Dedifferentiated amniotic fluid mesenchymal stem cell (primary cell): ENCODE measurements around the gene CFAP57.
A peak's percentile ranks its signal among the peaks of the same experiment; 100 is the strongest.
"Not testable (repeated sequence)": the region's sequence is repeated elsewhere in the genome, so short reads cannot be mapped to it uniquely, and the experiment has no call there.

Experiments used
- DNase-seq: peaks from one replicate; pipeline ENCODE4 v3.0.0-alpha.2; 2016; ENCODE audit errors: extremely low spot score

Gene CFAP57

DNA sequence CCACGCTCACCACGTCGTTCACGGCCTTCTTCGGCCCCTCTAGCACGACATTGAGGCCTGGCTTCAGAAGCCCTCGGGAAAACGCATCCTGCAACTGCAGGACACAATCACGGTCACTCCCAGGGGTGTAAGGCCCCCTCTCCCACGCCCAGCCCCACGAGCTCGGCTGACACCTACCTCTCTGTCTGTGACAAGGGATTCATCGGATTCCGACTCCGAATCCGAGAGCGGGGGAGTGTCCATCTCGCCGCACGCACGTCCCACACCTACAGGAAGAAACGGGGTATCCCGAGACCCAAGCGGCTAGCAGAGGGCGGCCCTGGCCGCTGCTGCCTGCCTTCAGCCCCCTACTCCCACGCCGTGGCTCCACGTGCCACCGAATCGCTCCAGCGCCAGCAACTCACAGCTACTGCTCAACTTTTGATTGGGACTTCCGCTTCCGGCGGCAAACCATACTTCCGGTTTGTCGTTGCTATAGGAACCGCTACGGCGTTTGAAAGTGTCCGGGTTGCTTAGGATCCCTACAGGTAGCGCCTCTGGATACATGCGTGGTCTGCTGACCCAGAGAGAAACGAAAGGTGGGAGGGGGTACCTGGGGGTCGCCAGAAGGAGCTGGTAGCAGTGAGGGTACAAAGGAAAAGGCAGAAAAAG lies at the start of gene CFAP57, which contains the start of gene EBNA1BP2:
CFAP57 (plus strand) TSS at position 455 of the 651 bp plus-strand sequence. CDS start 424 bp downstream, outside the sequence.
EBNA1BP2 (minus strand) TSS at position 415 of the 651 bp plus-strand sequence; CDS start at position 243, 172 bp downstream.
- DNase-seq, result peak; percentile 96

DNA sequence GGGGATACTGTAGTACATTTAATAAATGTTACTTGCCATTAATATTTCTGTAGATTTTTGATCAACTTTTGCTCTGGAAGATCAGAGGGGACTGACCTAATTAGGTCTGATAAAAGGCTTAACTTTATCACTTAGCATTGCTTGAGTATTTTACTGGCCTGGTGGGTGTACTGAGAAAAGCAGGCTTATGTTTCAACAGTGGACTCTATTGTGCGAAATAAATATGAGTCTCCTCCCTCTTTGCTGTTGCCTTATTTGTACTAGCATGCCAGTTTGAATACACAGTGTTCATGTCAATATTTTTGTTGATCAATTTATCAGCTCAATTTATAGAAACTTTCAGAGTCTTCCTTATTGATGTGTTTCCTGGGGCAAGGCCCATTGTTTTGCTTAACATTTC lies 49.1 kb upstream of the CFAP57 start:
- DNase-seq, result no peak

DNA sequence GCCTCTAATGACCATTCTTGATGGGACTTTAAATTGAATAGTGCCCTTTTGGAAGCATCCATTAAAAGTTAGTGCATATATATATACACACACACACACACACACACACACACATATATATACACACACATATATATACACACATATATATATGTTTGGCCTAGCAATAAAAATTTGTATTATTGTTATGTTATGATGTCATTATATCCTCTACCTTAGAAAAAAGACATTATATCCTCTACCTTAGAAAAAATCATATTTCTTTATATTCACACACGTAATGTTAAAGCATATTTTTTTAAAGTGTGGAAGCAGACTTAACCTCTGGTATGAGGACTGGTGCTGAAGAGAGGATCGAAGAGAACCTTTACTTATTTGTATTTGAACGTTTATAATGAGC lies 43.3 kb upstream of the CFAP57 start:
- DNase-seq, result no peak

DNA sequence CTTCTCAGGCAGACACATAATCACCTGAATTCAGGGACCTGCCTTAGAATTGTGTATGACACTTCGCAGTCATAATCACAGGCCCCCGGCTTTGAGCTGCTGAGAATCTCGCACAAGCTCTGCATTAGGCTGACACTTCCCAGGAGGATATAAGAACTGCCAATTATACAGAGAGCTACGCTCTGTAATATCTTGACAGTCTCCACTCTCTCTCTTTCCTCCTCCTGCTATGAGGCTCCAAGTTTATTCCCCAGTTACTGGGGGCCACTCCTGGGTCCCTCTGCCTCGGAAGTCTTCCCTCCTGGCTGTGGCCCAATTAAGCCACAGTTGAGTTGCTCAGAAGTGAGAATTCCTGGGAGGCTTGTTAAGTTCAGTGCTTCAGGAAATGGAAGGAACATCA lies 42.7 kb upstream of the CFAP57 start:
- DNase-seq, result no peak

DNA sequence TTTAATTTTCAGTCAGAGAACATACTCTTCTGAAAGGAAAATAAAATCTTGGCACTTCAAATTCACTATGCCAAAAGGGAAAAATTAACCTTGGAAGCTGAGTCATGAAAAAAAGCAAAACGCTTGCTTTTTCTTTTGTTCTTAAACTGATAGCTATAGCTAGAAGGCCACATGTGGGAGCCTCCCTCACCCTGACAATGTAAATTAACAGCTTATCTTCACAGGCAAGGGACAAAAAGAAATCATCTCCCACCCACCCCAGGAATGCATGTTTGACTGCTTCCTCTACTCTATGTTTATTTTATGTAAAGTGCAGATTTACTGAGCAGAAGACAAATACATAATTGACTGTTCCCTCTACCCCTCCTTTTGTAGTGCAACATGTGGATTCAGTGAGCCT lies 38.1 kb upstream of the CFAP57 start:
- no peak for DNase-seq

DNA sequence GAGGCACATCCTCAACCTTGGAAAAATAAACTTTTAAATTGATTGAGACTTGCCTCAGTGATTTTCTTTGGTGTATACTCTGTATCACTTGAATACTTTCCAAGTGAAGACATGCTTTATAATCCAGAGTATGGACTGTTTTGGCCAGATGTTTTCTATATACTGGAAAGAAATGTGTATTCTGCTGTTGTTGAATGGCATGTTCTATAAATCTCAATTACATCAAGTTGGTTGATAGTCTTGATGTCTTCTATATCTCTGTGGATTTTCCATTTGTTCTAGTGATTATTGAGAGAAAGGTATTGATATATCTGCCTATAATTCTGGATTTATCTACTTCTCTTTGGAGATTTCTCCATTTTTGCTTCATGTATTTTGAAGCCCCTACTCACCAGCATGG lies 37.5 kb upstream of the CFAP57 start:
- no peak for DNase-seq

DNA sequence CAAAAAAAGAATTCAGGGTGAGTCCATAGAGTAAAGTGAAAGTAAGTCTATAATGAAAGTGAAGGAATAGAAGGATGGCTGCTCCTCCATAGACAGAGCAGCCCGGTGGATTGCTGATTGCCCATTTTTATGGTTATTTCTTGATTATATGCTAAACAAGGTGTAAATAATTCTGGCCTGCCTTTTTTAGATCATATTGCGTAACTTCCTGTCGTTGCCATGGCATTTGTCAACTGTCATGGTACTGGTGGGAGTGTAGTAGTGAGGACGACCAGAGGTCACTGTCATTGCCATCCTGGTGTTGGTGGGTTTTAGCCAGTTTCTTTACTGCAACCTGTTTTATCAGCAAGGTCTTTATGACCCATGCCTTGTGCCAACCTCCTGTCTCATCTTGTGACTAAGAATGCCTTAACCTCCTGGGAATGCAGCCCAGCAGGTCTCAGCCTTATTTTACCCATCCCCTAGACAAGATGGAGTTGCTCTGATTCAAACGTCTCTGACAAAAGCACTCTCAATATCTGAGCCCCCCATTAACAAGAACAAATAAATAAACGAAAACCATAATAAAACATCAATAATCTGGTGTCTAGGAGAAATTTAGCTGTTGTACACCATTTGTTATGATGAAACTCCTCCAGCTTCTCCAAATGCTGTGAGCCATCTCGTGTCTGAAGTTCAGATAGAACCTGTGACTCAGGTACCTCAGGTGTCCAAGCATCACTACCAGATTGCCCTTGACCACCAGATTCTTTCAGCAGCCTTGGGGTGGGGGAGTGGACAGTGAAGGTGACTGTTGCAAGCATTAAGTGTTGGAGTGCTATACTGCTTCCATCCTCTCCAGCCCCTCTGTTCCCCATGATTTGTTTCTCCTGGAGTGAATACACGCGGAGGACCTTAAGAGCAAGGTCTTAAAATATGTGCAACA lies 36.0 kb upstream of the CFAP57 start:
- DNase-seq, result no peak

DNA sequence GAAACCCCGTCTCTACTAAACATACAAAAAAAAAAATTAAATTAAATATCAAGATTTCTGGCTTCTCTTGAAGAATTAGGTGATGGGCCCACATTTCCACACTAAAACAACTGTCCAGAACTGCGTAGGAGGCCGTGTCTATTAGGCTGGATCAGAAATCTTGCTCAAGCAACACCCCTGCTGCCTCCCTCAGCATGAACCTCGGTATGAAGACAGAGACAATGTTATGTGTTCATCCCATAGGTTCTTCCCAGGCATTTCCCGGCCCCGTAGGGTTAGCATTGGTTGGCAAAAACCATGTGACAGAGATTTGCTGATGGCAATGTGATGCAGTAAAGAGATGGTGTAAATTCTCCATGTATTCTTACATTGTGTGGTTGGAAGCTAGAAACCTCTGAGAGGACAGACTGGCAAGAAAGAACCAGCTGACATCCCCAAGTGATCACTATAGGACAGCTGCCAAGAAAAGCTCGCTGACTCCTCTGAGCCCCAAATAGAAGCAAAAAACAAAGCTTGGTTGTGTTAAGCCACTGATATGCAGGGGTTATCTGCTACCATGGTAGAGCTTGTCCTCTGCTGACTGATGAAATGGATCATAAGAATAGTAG lies 34.6 kb upstream of the CFAP57 start:
- DNase-seq, result no peak

DNA sequence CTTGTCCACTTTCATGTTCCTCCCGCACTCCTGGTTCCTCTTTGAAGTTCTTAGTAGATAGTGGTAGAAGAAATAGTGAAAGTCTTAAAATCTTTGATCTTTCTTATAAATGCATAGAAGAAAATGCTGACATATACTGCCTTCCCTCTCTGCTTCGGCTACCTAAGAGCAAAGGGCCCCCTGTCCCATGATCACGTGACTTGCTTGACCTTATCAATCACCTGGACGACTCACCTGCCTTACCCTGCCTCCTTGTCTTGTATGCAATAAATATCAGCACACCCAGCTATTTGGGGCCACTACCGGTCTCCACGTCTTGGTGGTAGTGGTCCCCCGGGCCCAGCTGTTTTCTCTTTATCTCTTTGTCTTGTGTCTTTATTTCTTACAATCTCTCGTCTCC lies 32.8 kb upstream of the CFAP57 start:
- DNase-seq, result not testable (repeated sequence)

DNA sequence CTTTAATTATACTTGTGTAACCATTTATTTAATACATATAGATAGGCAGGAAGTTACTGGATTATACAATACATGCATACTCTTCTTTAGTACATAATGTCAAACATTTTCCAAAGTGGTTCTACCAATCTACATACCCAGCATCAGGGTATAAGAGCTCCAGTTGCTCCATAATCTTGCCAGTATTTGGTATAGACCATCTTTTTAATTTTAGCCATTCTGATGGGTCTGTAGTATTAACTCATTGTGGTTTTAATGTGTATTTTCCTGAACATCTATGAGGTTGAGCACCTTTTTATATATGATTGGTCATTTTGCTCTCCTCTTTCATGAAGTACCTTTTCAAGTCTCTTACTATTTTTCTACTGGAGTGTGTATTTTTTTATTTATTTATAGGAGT lies 32.1 kb upstream of the CFAP57 start:
- DNase-seq, result no peak

DNA sequence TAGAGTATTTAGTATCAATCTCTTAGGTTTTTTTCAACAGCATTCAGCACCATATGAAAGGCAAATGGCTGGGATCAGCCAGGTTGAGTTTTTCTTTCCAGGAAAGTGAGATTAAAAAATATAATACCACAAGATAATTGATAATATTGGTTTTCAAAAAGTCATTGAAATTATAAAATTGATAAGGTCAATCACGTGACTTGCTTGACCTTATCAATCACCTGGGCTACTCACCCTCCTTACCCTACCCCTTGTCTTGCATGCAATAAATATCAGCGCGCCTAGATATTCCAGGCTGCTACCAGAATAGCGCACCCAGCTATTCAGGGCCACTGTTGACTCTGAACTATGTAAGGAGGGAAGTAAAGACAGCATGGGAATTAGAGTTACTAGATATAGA lies 31.5 kb upstream of the CFAP57 start:
- DNase-seq, result no peak

DNA sequence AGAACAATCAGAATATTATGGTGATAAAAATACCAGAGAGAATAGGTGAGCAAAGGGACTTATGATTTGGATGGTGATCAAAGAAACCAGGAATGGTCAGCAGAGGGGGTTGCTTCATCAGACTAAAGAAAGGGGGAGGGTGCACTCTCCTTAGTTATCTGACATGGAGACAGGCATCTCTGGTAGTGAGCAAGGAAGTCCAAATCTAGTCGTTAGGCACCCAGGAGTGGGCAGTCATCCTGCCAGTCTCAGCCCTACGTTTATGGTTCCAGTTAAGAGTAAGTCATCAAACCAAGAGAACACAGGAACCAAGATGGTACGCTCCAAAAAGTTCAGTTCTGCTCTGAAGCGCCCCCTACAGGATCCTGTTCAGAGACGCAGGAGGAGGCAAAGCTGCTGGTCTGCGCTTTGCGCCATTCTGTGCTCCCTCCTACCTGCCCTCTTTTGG lies 28.7 kb upstream of the CFAP57 start:
- no peak for DNase-seq

DNA sequence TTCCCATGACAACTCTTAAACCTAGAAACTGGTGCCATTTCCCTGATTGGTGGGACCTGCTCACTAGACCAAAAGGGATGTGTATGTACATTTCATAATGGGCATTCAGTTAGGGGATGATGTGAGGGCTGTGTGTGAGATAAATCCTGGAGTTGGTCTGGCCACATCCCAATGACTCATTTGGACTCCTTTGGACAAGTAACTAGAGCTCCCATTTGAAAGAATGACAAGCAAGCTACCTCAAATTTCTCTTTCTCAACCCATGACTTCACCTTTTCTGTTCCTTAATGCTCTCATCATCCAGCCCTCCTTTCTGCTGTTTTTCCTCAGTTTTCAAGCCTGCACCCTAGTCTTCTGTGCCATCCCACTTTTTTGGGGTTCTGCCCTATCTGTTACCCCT lies 27.9 kb upstream of the CFAP57 start:
- DNase-seq, result no peak

DNA sequence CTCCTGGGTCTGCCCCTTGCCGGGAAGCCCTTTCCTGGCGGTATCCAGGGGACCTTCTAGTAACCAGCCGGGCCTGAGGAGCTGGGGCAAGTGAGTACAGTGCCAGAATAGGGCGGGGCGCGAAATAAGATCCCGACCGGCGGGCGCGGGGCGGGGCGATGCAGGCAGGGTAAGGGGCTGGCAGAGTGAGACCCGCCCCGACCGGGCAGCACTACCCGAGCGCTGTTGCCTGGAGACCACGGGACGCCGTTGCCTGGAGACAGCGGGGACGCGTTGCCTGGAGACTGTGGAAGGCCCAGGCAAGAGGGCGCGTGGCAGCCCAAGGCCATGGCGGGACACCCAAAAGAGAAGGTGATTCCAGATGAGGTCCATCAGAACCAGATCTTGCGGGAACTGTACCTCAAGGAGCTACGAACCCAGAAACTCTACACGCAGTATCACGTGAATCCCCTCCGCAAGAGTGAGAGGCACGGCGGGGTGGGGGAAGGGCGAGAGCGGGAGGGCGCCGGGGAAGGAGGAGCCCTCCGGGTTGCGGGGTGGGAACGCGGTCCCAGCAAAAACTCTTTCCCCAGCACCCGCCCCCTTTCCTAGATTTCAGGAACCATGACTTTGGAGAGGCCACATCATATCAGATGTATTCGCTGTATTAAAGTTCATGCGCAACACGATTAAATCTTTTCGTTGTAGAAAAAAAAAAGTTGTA lies 24.4 kb upstream of the CFAP57 start:
- peak; percentile 39 for DNase-seq

DNA sequence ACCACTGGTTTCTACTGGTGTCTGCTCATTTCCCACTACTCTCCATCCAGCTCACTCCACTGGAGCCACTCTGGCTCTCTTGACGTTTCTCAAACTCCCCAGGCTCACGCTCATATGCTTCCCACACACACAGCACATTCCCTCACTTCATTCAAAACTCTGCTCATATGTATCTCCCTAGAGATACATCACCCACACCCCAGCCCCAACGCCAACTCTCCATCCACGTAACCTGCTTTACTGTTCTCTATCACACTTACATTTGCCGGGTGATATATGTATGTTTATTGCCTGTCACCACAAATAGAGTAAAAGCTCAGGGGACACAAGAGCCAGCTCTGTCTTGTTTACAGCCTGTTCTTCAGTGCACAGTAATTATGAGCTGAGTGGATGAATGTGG lies 22.2 kb upstream of the CFAP57 start:
- DNase-seq, result no peak

DNA sequence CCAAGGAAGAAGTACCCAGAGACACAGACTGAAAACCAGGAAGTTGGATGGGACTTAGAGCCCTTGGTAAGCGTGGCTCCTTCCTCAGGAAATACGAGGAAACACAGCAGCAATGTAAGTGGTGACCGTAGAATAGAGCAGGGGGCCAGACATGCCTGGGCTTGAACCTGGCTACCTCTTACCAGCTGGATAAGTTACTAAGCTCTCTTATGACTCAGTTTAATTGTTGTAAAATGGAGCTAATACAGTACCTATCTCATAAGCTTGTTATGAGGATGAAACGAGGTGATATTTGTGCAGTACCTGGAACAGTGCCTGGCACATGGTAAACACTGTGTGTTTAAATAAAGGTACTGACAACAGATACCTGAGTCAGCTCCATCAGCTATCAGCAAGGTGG lies 19.3 kb upstream of the CFAP57 start:
- DNase-seq, result no peak

DNA sequence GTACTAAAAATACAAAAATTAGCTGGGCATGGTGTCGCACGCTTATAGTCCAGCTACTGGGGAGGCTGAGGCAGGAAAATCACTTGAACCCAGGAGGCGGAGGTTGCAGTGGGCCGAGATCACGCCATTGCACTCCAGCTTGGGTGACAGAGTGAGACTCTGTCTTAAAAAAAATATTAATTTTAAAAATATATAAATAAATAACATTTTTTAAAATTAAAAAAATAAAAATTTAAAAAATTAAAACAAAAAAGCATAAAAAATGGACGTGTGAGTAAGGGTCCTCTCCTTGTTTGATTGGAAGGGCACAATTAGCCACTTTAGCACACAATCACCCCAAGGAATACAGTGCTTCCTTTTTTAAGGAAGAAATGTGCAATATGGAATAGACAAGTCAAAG lies 18.7 kb upstream of the CFAP57 start:
- no peak for DNase-seq

DNA sequence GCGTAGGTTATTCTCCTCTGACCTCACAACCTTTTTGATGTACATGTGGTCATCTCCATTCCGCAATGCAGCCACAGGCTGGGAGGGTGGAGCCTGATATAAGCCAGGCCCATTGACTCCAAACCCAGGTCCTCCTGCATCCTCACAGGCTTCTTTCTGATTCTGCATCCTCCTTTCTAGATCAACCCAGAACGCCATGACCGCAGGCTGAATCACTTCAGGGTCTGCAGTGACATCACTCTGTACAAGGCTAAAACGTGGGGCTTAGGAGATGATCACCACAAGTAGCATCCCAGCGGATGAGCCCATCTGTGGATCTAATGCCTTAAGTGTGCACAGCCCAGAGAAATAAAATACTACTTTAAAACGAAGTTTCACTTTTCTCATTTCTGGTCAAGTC lies 16.1 kb upstream of the CFAP57 start:
- DNase-seq, result no peak

DNA sequence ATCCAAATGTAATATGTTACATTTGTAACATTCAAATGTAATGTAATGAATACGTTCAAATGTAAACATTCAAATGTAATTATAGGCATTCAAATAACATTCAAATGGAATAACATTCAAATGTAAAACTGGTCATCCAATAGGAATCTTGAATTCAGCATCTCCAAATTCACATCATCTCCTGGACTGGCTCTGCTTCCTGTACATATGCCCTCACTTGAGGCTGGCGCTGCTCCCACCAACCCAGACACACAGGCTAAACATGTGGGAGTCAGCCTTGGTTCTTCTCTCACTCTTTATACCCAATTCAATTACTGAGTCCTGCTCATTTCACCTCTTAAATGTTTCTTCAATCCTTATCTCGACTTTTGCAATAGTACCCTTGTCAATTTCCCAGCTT lies 7.0 kb upstream of the CFAP57 start:
- DNase-seq, result no peak

DNA sequence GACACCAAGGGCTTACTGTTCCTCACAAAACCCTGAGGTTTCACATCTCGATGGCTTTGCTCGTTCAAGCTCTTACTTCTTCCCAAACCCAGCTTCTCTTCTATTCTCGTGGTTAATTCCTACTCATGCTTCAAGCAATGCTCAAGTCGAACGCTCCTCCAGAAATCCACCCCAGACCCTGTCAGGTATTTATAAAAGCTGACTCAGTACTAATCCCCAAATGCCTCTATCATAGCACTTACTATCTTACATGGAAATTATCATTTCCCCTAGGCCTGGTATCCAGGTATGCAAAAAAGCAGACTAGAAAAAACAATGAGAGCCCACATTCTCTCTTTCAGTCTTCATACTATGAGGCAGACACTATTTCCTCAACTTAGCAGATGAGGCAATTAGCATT lies 6.4 kb upstream of the CFAP57 start:
- no peak for DNase-seq

DNA sequence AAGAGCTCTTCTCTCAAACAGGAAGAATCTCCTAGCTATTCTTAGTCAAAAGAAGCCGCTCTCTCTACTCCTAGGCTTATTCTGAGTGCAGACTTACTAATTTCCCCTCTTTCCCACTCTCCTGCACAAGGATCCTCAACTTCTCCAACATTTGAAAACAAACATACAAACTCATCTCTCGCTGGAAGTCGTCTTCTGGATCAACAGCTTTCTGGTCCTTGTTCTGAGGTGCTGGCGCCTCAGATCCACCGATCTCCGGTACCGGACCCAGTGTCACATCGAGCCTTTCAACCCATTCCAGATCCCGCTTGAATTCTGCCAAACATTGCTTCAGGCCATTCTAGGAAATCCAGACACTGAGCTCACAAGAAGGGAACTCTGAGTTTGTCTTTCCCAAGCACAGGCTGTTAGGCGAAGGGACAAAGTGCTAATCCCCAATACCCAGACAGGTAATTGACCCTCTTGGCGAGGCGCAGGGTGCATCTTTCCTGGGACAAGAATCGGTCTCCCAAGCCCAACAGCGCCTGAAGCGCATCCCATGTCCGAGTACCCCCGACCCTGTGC lies 736 bp upstream of the CFAP57 start:
- no peak for DNase-seq

DNA sequence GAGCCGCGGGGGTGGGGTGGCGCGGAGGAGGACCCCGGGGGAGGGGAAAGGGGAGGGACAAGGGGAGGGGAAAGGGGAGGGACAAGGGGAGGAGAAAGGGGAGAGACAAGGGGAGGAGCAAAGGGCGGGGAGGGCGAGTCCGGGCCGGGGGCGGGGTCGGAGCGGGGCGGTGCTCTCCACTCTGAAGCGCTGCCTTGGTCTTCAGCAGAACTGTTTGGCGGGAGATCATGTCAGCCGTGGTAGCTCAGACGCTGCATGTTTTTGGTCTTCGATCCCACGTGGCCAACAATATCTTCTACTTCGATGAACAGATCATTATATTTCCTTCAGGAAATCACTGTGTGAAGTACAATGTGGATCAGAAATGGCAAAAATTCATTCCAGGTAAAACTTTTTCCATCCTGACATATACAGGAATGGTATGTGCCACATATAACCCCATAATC lies 420 bp downstream of the CFAP57 start:
- peak; percentile 79 for DNase-seq
